ENCODE measurements around the gene ITGAL. TPM values are rescaled to one million over a fixed set of nuclear protein-coding genes. Genes with fewer than 3 reads are reported as not detected.

The ITGAL gene
- total RNA-seq, 1 experiment from 2014 or later, result 0.57 TPM

DNA sequence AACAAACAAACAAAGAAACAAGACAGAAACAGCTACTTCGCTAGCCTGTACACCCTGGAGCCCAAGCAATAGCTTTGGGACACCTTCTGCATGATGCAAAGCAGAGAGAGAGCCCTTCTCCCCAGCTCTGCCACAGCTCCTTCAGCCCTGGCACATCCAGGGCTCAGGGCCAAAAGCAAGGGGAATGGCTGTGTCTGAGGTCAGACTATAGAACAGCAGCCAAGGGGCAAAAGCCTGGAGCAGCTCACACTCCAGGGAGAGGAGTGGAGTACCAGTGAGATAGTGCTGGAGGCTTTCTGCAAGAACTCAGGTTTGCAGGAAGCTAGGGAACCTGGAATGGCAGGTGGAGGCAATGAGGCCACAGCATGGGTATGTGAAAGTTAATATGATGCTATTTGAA lies 15.3 kb upstream of the ITGAL start:
- peaks cover 13% of the 10 kb centered on the region for H3K4me1 Mint-ChIP-seq (ENCODE audit: low read depth, unreplicated experiment)
- intact Hi-C loops (cut with micrococcal nuclease; ENCODE audit: unreplicated experiment), result no loop called here
- H3K9me3 ChIP-seq, result no peaks in the 10 kb centered on the region
- no peaks in the 10 kb centered on the region for H3K27me3 ChIP-seq (replicated peaks; ENCODE audit: control insufficient read depth, insufficient read depth, low read length)
- BruUV-seq (replicated peaks), result no TSS peak
- H3K4me1 ChIP-seq, result no peaks in the 10 kb centered on the region; the same call in 1 of the 2 replicates
- H3K4me3 ChIP-seq (ENCODE audit: low read depth, low read length), result no peak overlapping the region
- no peak for DNase-seq
- H3K36me3 ChIP-seq (ENCODE audit: control insufficient read depth, insufficient read depth, low read length), result no peaks in the 10 kb centered on the region
- ChIA-PET POLR2A (no interaction called here), CTCF (interaction anchor here (0.5 to 1.3 kb wide), 2 partner anchors 27 to 177 kb away, joined by 3 read pairs; partner anchors contain the start of gene DCTPP1)
- TF ChIP-seq, protein P1, sequence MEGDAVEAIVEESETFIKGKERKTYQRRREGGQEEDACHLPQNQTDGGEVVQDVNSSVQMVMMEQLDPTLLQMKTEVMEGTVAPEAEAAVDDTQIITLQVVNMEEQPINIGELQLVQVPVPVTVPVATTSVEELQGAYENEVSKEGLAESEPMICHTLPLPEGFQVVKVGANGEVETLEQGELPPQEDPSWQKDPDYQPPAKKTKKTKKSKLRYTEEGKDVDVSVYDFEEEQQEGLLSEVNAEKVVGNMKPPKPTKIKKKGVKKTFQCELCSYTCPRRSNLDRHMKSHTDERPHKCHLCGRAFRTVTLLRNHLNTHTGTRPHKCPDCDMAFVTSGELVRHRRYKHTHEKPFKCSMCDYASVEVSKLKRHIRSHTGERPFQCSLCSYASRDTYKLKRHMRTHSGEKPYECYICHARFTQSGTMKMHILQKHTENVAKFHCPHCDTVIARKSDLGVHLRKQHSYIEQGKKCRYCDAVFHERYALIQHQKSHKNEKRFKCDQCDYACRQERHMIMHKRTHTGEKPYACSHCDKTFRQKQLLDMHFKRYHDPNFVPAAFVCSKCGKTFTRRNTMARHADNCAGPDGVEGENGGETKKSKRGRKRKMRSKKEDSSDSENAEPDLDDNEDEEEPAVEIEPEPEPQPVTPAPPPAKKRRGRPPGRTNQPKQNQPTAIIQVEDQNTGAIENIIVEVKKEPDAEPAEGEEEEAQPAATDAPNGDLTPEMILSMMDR (IDR thresholded peaks at IDR 0.05; ENCODE audit: insufficient read depth in 1 of 2, low read depth in 1 of 2, low read length in 1 of 2, severe bottlenecking in 1 of 2, unreplicated experiment in 1 of 2), result no peak
- H3K27ac Mint-ChIP-seq (ENCODE audit: unreplicated experiment), result no peak overlapping the region
- no peak overlapping the region for H3K4me3 Mint-ChIP-seq (ENCODE audit: unreplicated experiment)
- H3K9me3 Mint-ChIP-seq (ENCODE audit: unreplicated experiment), result no peaks in the 10 kb centered on the region
- H3K36me3 Mint-ChIP-seq (ENCODE audit: insufficient read depth, unreplicated experiment), result no peaks in the 10 kb centered on the region
- H3K27me3 Mint-ChIP-seq (ENCODE audit: insufficient read depth, unreplicated experiment), result no peaks in the 10 kb centered on the region

DNA sequence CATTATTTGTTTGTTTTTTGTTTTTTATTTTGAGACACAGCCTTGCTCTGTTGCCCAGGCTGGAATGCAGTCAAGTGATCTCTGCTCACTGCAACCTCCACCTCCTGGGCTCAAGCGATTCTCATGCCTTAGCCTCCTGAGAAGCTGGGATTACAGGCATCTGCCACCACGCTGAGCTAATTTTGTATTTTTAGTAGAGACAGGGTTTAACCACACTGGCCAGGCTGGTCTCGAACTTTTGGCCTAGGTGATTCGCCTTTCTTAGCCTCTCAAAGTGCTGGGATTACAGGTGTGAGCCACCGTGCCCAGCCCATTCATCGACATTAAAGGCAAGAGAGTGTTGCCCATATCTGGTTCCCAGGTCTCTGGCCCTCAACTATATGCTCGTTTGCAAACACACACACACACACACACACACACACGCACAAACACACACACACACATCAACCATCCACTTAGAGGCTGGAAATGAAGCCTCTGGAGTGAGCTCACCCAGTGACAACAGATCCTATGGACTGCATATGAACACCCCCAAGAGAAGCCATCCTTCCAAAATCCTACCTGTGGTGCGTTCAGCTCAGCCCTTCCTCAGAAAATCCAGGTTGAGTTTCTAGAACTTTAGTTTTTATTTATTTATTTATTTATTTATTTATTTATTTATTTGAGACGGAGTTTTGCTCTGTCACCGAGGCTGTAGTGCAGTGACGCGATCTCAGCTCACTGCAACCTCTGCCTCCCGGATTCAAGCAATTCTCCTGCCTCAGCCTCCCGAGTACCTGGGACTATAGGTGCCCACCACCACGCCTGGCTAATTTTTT lies 14.6 kb upstream of the ITGAL start:
- CTCF ChIA-PET, result interaction anchor here (0.5 to 1.3 kb wide), 2 partner anchors 28 to 176 kb away, joined by 3 read pairs; partner anchors contain the start of gene DCTPP1
- no TSS peak for BruUV-seq (replicated peaks)

DNA sequence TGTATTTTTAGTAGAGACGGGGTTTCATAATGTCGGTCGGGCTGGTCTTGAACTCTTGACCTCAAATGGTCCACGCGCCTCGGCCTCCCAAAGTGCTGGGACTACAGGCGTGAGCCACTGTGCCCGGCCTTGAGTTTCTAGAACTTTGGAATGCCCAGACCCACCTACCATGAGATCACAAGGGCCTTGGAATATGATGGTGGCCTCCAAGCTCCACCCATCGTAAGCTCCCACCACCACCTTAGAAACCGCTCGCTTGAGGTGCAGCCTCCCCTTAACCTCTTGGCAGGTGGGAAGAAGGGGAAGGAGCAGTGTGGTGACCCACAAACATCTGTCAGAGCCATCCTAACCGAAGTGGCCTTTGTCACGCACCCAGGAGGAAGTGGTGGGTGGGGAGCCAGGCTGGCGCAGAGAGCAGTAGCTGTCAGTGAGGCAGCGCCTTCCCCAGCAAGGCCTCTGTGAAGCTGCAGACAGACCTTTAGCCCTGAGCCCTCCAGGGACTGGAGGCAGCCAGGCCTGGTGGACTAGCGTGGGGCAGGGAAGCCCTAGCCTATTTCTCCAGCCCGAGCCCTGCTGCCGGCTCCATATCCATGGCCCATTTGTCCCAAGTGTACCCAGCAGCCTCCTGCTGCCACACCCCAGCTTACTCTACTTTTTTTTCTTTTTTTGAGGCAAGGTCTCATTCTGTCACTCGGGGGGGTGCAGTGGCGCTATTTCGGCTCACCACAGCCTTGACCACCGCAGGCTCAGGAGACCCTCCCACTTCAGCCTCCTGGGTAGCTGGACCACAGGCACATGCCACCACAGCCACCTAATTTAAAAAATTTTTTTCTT lies 13.8 kb upstream of the ITGAL start:
- Mint-ChIP-seq H3K4me1 (ENCODE audit: low read depth, unreplicated experiment) (peaks cover 13% of the 10 kb centered on the region), H3K36me3 (ENCODE audit: insufficient read depth, unreplicated experiment) (no peaks in the 10 kb centered on the region), H3K9me3 (ENCODE audit: unreplicated experiment) (no peaks in the 10 kb centered on the region), H3K27me3 (ENCODE audit: insufficient read depth, unreplicated experiment) (no peaks in the 10 kb centered on the region), H3K4me3 (ENCODE audit: unreplicated experiment) (no peak overlapping the region), H3K27ac (ENCODE audit: unreplicated experiment) (no peak overlapping the region)
- H3K9me3 ChIP-seq, result no peaks in the 10 kb centered on the region
- H3K36me3 ChIP-seq (ENCODE audit: control insufficient read depth, insufficient read depth, low read length), result no peaks in the 10 kb centered on the region
- CTCF ChIA-PET, result no interaction called here
- no peak for DNase-seq
- no peaks in the 10 kb centered on the region for H3K4me1 ChIP-seq
- no peaks in the 10 kb centered on the region for H3K27me3 ChIP-seq (replicated peaks; ENCODE audit: control insufficient read depth, insufficient read depth, low read length)
- BruUV-seq (replicated peaks), result no TSS peak
- intact Hi-C loops (cut with micrococcal nuclease; ENCODE audit: unreplicated experiment), result no loop called here
- TF ChIP-seq, protein P1 (IDR thresholded peaks at IDR 0.05; ENCODE audit: insufficient read depth in 1 of 2, low read depth in 1 of 2, low read length in 1 of 2, severe bottlenecking in 1 of 2, unreplicated experiment in 1 of 2), result no peak
- no peak overlapping the region for H3K4me3 ChIP-seq (ENCODE audit: low read depth, low read length)
- POLR2A ChIA-PET, result no interaction called here

More for the DNA sequence above, 14.6 kb upstream of the ITGAL start:
- H3K9me3 ChIP-seq, result no peaks in the 10 kb centered on the region
- Mint-ChIP-seq H3K4me1 (ENCODE audit: low read depth, unreplicated experiment) (peaks cover 13% of the 10 kb centered on the region), H3K4me3 (ENCODE audit: unreplicated experiment) (no peak overlapping the region), H3K27me3 (ENCODE audit: insufficient read depth, unreplicated experiment) (no peaks in the 10 kb centered on the region), H3K36me3 (ENCODE audit: insufficient read depth, unreplicated experiment) (no peaks in the 10 kb centered on the region), H3K9me3 (ENCODE audit: unreplicated experiment) (no peaks in the 10 kb centered on the region), H3K27ac (ENCODE audit: unreplicated experiment) (no peak overlapping the region)
- no peak overlapping the region for H3K4me3 ChIP-seq (ENCODE audit: low read depth, low read length)
- POLR2A ChIA-PET, result interaction anchor here (0.6 kb wide), 1 partner anchor 53 kb away, joined by 3 read pairs; no protein-coding TSS in a partner anchor
- no peak for DNase-seq
- intact Hi-C loops (cut with micrococcal nuclease; ENCODE audit: unreplicated experiment), result no loop called here
- no peaks in the 10 kb centered on the region for H3K36me3 ChIP-seq (ENCODE audit: control insufficient read depth, insufficient read depth, low read length)
- TF ChIP-seq, protein P1 (IDR thresholded peaks at IDR 0.05; ENCODE audit: insufficient read depth in 1 of 2, low read depth in 1 of 2, low read length in 1 of 2, severe bottlenecking in 1 of 2, unreplicated experiment in 1 of 2), result no peak
- H3K4me1 ChIP-seq, result no peaks in the 10 kb centered on the region
- no peaks in the 10 kb centered on the region for H3K27me3 ChIP-seq (replicated peaks; ENCODE audit: control insufficient read depth, insufficient read depth, low read length)
